GM06990 (cell line): ENCODE data around the gene C19orf85.

Experiments
- DNase-seq: peaks from one replicate; pipeline ENCODE4 v3.0.0-alpha.2; 2011; ENCODE audit not compliant: insufficient read length; ENCODE audit errors: extremely low read depth
- H3K27me3 ChIP-seq: replicated peaks from 2 replicates; pipeline ENCODE4 v1.6.0; 2011; ENCODE audit warnings: low read length; ENCODE audit not compliant: control insufficient read depth, insufficient read depth
- H3K36me3 ChIP-seq: 2 replicates; pipeline ENCODE4 v1.5.1; 2011; ENCODE audit warnings: low read length; ENCODE audit not compliant: control insufficient read depth, insufficient read depth
- H3K4me3 ChIP-seq: replicated peaks from 2 replicates; pipeline ENCODE4 v1.5.1; 2011; ENCODE audit warnings: low read depth, mild to moderate bottlenecking, control low read depth, low read length
- TF ChIP-seq, protein P1 (sequence below): IDR thresholded peaks from 2 replicates; pipeline ENCODE4 v1.5.1; 2011; ENCODE audit warnings: low read length, control low read depth, mild to moderate bottlenecking, inconsistent platforms; ENCODE audit not compliant: insufficient read depth, poor library complexity, severe bottlenecking

Gene C19orf85

DNA sequence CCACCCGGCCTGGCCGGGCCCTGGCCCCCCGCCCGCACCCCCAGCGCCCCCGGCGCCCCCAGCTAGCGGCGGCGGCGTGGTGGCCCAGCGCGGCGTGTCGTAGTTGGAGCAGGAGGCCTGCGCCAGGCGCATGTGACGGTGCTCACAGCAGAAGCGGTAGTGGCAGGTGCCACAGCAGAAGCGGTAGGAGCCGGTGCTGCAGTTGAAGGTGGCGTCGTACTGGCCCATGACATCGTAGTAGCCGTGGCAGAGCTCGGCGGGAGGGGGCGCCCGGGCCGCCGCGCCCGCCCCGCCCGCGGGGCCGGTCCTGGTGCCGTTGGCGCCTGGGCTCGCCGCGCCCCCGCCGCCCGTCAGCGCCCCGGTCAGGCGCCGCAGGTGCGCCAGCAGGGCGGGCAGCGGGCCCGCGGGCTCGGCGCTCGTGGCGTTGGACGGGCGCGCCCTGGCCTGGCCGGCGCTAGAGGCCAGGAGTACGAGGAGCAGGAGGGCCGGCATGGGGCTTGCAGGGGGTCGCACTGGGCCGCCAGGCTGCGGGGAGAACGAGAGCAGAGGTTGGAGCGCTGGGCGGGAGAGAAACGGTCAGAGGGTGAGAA is 22.1 kb downstream of the C19orf85 start:
- Histone ChIP-seq H3K4me3 (no peak overlapping the region), H3K36me3 (no peaks in the 10 kb centered on the region), H3K27me3 (peaks cover 3% of the 10 kb centered on the region; the same call in 1 of the 2 replicates)
- TF ChIP-seq, protein P1, sequence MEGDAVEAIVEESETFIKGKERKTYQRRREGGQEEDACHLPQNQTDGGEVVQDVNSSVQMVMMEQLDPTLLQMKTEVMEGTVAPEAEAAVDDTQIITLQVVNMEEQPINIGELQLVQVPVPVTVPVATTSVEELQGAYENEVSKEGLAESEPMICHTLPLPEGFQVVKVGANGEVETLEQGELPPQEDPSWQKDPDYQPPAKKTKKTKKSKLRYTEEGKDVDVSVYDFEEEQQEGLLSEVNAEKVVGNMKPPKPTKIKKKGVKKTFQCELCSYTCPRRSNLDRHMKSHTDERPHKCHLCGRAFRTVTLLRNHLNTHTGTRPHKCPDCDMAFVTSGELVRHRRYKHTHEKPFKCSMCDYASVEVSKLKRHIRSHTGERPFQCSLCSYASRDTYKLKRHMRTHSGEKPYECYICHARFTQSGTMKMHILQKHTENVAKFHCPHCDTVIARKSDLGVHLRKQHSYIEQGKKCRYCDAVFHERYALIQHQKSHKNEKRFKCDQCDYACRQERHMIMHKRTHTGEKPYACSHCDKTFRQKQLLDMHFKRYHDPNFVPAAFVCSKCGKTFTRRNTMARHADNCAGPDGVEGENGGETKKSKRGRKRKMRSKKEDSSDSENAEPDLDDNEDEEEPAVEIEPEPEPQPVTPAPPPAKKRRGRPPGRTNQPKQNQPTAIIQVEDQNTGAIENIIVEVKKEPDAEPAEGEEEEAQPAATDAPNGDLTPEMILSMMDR, result no peak
- no peak for DNase-seq

DNA sequence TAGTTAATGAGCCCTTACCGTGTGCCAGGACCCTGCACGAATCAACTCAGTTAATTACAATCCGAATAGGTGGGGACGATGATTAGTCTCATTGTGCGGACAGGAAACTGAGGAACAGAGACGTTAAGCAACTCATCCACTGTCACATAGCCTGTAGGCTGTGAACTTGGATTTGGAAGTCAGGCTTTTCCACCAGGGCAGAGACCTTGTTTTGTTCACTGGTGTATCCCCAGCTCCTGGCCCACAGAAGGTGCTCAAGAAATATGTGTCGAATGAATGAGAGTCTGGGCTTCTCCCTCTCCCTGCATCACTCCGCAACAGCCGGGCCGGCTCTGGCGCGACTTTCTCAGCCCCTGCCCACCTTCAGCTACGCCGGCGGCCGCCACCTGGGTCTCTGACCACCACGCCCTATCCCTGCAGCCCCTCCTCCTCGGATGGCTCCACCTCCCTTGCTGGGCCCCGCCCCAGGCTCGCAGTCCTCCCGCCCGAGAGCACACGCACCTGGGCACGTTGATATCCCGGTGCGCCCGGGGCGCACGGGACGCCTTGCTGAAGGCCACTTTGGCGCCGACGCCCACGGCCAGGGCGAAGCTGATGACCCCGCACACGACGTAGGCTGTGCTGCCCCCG is 22.7 kb downstream of the C19orf85 start:
- Histone ChIP-seq H3K27me3 (peaks cover 3% of the 10 kb centered on the region; the same call in 1 of the 2 replicates), H3K36me3 (no peaks in the 10 kb centered on the region), H3K4me3 (no peak overlapping the region)
- TF ChIP-seq, protein P1, result no peak
- DNase-seq, result no peak

GRCh38 chr19:55441319-55441691 is 23.2 kb downstream of the C19orf85 start:
- H3K27me3 ChIP-seq, result peaks cover 3% of the 10 kb centered on the region; the same call in 1 of the 2 replicates
- TF ChIP-seq, protein P1, result no peak
- no peaks in the 10 kb centered on the region for H3K36me3 ChIP-seq
- H3K4me3 ChIP-seq, result no peak overlapping the region
- DNase-seq, result no peak

- H3K4me3 ChIP-seq, result no peak overlapping the region
- DNase-seq, result no peak
- no peaks in the 10 kb centered on the region for H3K36me3 ChIP-seq
- H3K27me3 ChIP-seq, result peaks cover 3% of the 10 kb centered on the region; the same call in 1 of the 2 replicates
- TF ChIP-seq, protein P1, result no peak
Observed at GRCh38 chr19:55440411-55441105, 24.0 kb downstream of the C19orf85 start.

GRCh38 chr19:55439052-55439451 is 25.5 kb downstream of the C19orf85 start:
- TF ChIP-seq, protein P1, result no peak
- no peak overlapping the region for H3K4me3 ChIP-seq
- DNase-seq, result no peak
- peaks cover 3% of the 10 kb centered on the region; the same call in 1 of the 2 replicates for H3K27me3 ChIP-seq
- H3K36me3 ChIP-seq, result no peaks in the 10 kb centered on the region
